WTC11 (cell line): ENCODE results near the gene ITSN1. TPM values are rescaled to one million over a fixed set of nuclear protein-coding genes. Genes with fewer than 3 reads are reported as not detected.
A peak's percentile ranks its signal among the peaks of the same experiment; 100 is the strongest.

ENCODE experiments used
- ATAC-seq: fragments of 200-7000 bp; cut with Tn5 transposase; 2 replicates; pipeline ENCODE4 v1.10.0; 2021; ENCODE audit warnings: mild to moderate bottlenecking, moderate library complexity
- CTCF ChIA-PET: fragments of 300-600 bp; sonication (Branson Sonifier 250); formaldehyde crosslinking; loops from one replicate; lab custom pipeline; 2021; ENCODE audit warnings: antibody characterized with exemption; lab: Charles Lee
- POLR2A ChIA-PET: fragments of 350-600 bp; sonication (Branson Sonifier 250); formaldehyde crosslinking; loops from one replicate; lab custom pipeline; 2021; ENCODE audit warnings: antibody characterized with exemption; lab: Charles Lee
- DNase-seq: peaks from one replicate; pipeline ENCODE4 v3.0.0; 2021; ENCODE audit warnings: low spot score
- H3K27ac Mint-ChIP-seq: 2 replicates; pipeline ENCODE4 v1.8.0; 2021; ENCODE audit warnings: mixed read lengths
- H3K27me3 Mint-ChIP-seq: 2 replicates; pipeline ENCODE4 v1.8.0; 2021; ENCODE audit warnings: low read depth, mild to moderate bottlenecking, moderate library complexity, mixed read lengths
- H3K36me3 Mint-ChIP-seq: 2 replicates; pipeline ENCODE4 v1.8.0; 2021; ENCODE audit warnings: mixed read lengths
- H3K4me1 Mint-ChIP-seq: 2 replicates; pipeline ENCODE4 v1.8.0; 2022; ENCODE audit warnings: mixed read lengths
- H3K4me3 Mint-ChIP-seq: 2 replicates; pipeline ENCODE4 v1.8.0; 2021; ENCODE audit warnings: mild to moderate bottlenecking, moderate library complexity, mixed read lengths
- H3K9me3 Mint-ChIP-seq: 2 replicates; pipeline ENCODE4 v1.8.0; 2021; ENCODE audit warnings: mixed read lengths
- ARID4B ChIP-seq: sonication (generic); formaldehyde crosslinking; IDR thresholded peaks from 2 replicates; pipeline ENCODE4 v1.8.0; 2023; ENCODE audit warnings: missing genetic modification reagents, mild to moderate bottlenecking, borderline replicate concordance
- CREM ChIP-seq: sonication (generic); formaldehyde crosslinking; IDR thresholded peaks from 2 replicates; pipeline ENCODE4 v1.8.1; 2022; ENCODE audit warnings: mild to moderate bottlenecking, missing genetic modification reagents, moderate library complexity
- ELF4 ChIP-seq: sonication (generic); formaldehyde crosslinking; IDR thresholded peaks from 2 replicates; pipeline ENCODE4 v1.8.1; 2022; ENCODE audit warnings: low read depth, mild to moderate bottlenecking, moderate library complexity, missing genetic modification reagents
- ERG ChIP-seq: fragments of 250-450 bp; sonication (Bioruptor Pico); IDR thresholded peaks from 2 replicates; pipeline ENCODE4 v1.8.0; 2021; ENCODE audit warnings: mild to moderate bottlenecking
- FOXJ3 ChIP-seq: sonication (generic); formaldehyde crosslinking; IDR thresholded peaks from 2 replicates; pipeline ENCODE4 v1.9.0; 2021; ENCODE audit warnings: missing genetic modification reagents, mild to moderate bottlenecking, borderline replicate concordance
- PRRX2 ChIP-seq: fragments of 250-450 bp; sonication (Bioruptor Pico); IDR thresholded peaks from 2 replicates; pipeline ENCODE4 v1.8.0; 2021; ENCODE audit warnings: mild to moderate bottlenecking
- TP53 ChIP-seq: sonication (generic); formaldehyde crosslinking; IDR thresholded peaks from 2 replicates; pipeline ENCODE4 v1.8.1; 2023; ENCODE audit warnings: mild to moderate bottlenecking, missing genetic modification reagents
- USF1 ChIP-seq: sonication (generic); formaldehyde crosslinking; IDR thresholded peaks from 2 replicates; pipeline ENCODE4 v1.8.0; 2022; ENCODE audit warnings: mild to moderate bottlenecking, missing genetic modification reagents
- ZBTB21 ChIP-seq: sonication (generic); formaldehyde crosslinking; IDR thresholded peaks from 2 replicates; pipeline ENCODE4 v1.8.1; 2023; ENCODE audit warnings: mild to moderate bottlenecking, missing genetic modification reagents, borderline replicate concordance
- ZMAT4 ChIP-seq: fragments of 250-450 bp; sonication (Bioruptor Pico); IDR thresholded peaks from 2 replicates; pipeline ENCODE4 v1.9.0; 2021; ENCODE audit warnings: mild to moderate bottlenecking
- ZNF263 ChIP-seq: sonication (generic); formaldehyde crosslinking; IDR thresholded peaks from 2 replicates; pipeline ENCODE4 v1.8.1; 2022; ENCODE audit warnings: low read depth, mild to moderate bottlenecking, moderate library complexity, missing genetic modification reagents
- total RNA-seq: library from RNA; stranded (reverse); gene quantifications from 3 replicates; pipeline ENCODE4 v1.2.3, GENCODE V29; 2021

The ITSN1 gene
- total RNA-seq, 1 experiment from 2014 or later: 69.6 TPM

GRCh38 chr21:33643658-33644311, 1.5 kb downstream of the ITSN1 start (continued):
- no peak for TF ChIP-seq ARID4B (CRISPR knock-in tag)
- TF ChIP-seq ZNF263 (CRISPR knock-in tag): no peak
- no peak for TF ChIP-seq ELF4 (CRISPR knock-in tag)

- Mint-ChIP-seq H3K27ac (peak overlapping the region; percentile 50), H3K4me1 (peaks cover 38% of the 10 kb centered on the region), H3K9me3 (no peaks in the 10 kb centered on the region), H3K27me3 (no peaks in the 10 kb centered on the region), H3K4me3 (peak overlapping the region; percentile 97), H3K36me3 (no peaks in the 10 kb centered on the region)
- POLR2A ChIA-PET: interaction anchor here (0.6 to 0.9 kb wide), 3 partner anchors 33 to 940 kb away, joined by 3 to 4 read pairs (median 3); no protein-coding TSS in a partner anchor
- DNase-seq (no peak), ATAC-seq (no peak)
- CTCF ChIA-PET: interaction anchor here (1.2 to 1.9 kb wide), 2 partner anchors 39 to 251 kb away, joined by 4 to 5 read pairs; no protein-coding TSS in a partner anchor
- TF ChIP-seq ARID4B (CRISPR knock-in tag): no peak
- TF ChIP-seq ZBTB21 (CRISPR knock-in tag): no peak
- no peak for TF ChIP-seq FOXJ3 (CRISPR knock-in tag)
- TF ChIP-seq PRRX2 (CRISPR knock-in tag): no peak
- TF ChIP-seq CREM: no peak
- no peak for TF ChIP-seq TP53 (CRISPR knock-in tag)
- TF ChIP-seq USF1 (CRISPR knock-in tag): no peak
- no peak for TF ChIP-seq ERG (CRISPR knock-in tag)
- TF ChIP-seq ZMAT4: no peak
These were observed 2.2 kb downstream of the ITSN1 start for GRCh38 chr21:33644383-33645074.
